ENCODE data around the gene BRAT1.

DNA sequence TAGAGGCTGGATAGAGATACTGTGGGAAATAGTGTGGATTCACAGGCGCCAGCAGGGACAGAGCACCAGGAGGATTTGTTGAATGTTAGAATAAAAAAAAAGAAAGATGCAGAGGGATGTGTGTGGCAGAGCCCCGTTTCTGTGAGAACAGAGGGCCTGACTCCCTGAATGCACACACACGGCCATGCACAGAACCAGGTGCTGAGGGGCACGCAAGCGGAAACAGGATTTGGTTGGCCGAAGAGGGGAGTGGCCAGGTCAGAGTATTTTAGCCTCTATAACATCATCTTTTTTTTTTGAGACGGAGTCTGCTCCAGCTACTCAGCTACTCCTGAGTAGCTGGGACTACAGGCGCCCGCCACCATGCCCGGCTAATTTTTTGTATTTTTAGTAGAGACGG is 25.3 kb upstream of the BRAT1 start:
- TF ChIP-seq, protein P1, sequence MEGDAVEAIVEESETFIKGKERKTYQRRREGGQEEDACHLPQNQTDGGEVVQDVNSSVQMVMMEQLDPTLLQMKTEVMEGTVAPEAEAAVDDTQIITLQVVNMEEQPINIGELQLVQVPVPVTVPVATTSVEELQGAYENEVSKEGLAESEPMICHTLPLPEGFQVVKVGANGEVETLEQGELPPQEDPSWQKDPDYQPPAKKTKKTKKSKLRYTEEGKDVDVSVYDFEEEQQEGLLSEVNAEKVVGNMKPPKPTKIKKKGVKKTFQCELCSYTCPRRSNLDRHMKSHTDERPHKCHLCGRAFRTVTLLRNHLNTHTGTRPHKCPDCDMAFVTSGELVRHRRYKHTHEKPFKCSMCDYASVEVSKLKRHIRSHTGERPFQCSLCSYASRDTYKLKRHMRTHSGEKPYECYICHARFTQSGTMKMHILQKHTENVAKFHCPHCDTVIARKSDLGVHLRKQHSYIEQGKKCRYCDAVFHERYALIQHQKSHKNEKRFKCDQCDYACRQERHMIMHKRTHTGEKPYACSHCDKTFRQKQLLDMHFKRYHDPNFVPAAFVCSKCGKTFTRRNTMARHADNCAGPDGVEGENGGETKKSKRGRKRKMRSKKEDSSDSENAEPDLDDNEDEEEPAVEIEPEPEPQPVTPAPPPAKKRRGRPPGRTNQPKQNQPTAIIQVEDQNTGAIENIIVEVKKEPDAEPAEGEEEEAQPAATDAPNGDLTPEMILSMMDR (conservative IDR thresholded peaks at IDR 0.05; ENCODE audit: low read length): no peak
- no peak for TF ChIP-seq EZH2phosphoT487 (IDR thresholded peaks at IDR 0.05; ENCODE audit: borderline replicate concordance)

All from Loucy (cell line).